Ascending aorta (tissue), 2 donors: Measurements from ENCODE around the gene ESR1. TPM values are rescaled to one million over a fixed set of nuclear protein-coding genes. Genes with fewer than 3 reads are reported as not detected.

Experiments used
- DNase-seq, 2 donors: peaks; one replicate each; pipeline ENCODE4 v3.0.0-alpha.2; 2019; ENCODE audit warnings: low spot score in 2 of 2
- H3K27ac ChIP-seq, 2 donors: fragments of 200-600 bp; sonication (generic); one replicate each; pipeline ENCODE4 v1.5.1; 2016 to 2017; ENCODE audit warnings: mild to moderate bottlenecking in 1 of 2
- H3K27me3 ChIP-seq: fragments of 200-600 bp; sonication (generic); one replicate; pipeline ENCODE4 v1.5.1; 2017
- H3K36me3 ChIP-seq, 2 donors: fragments of 200-600 bp; sonication (generic); one replicate each; pipeline ENCODE4 v1.5.1; 2016
- H3K4me1 ChIP-seq, 2 donors: fragments of 200-600 bp; sonication (generic); one replicate each; pipeline ENCODE4 v1.5.1; 2016 to 2017; ENCODE audit warnings: mild to moderate bottlenecking in 1 of 2
- H3K4me3 ChIP-seq, 2 donors: fragments of 200-600 bp; sonication (generic); one replicate each; pipeline ENCODE4 v1.5.1; 2016 to 2017; ENCODE audit warnings: mild to moderate bottlenecking in 1 of 2
- H3K9me3 ChIP-seq, 2 donors: fragments of 200-600 bp; sonication (generic); one replicate each; pipeline ENCODE4 v1.5.1; 2016
- intact Hi-C: fragments of 100-400 bp; cut with DNase I; formaldehyde crosslinking; loops from one replicate; pipeline ENCODE4 v1.15.1; 2023
- total RNA-seq: library from RNA; depleted of rRNA; stranded (reverse); fragments of >200 nt; gene quantifications from one replicate; pipeline ENCODE4 v1.1.0, GENCODE V29; 2016
- TF ChIP-seq, protein P1 (sequence below), 3 experiments: fragments of 200-600 bp in 2 of 3; fragments of 450-650 bp in 1 of 3; sonication (generic) in 2 of 3; IDR thresholded peaks; one replicate each; pipeline ENCODE4 v1.5.1; 2016 to 2019; ENCODE audit warnings: antibody characterized with exemption in 3 of 3, mild to moderate bottlenecking in 1 of 3, moderate library complexity in 1 of 3

ESR1 gene
- total RNA-seq, 1 donor from 2014 or later: 3.0 TPM

DNA sequence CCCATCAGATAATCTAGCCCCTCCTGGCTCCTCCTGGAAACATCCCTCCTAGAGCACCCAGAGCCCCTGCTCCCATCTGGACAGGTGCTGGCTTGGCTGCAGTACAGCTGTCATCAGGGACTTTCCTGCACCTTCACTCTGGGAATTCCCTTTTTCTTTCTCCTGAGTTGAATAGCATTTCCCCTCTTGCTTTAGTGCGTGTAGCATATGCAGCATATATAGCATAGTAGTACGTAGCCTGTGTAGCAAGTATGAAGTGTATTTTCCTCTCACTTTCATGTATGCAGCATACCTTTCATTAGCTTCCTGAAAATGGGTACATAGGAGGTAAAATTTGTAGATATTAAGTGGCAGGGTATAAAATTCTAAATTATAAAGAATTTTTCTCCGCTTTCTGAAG lies 352.9 kb downstream of the ESR1 start:
- Histone ChIP-seq H3K4me1 (no peaks in the 10 kb centered on the region), H3K27me3 (no peaks in the 10 kb centered on the region), H3K4me3 (no peak overlapping the region), H3K36me3 (peaks cover 42 to 43% of the 10 kb centered on the region in 2 donors), H3K27ac (no peak overlapping the region), H3K9me3 (no peaks in the 10 kb centered on the region)
- TF ChIP-seq, protein P1, sequence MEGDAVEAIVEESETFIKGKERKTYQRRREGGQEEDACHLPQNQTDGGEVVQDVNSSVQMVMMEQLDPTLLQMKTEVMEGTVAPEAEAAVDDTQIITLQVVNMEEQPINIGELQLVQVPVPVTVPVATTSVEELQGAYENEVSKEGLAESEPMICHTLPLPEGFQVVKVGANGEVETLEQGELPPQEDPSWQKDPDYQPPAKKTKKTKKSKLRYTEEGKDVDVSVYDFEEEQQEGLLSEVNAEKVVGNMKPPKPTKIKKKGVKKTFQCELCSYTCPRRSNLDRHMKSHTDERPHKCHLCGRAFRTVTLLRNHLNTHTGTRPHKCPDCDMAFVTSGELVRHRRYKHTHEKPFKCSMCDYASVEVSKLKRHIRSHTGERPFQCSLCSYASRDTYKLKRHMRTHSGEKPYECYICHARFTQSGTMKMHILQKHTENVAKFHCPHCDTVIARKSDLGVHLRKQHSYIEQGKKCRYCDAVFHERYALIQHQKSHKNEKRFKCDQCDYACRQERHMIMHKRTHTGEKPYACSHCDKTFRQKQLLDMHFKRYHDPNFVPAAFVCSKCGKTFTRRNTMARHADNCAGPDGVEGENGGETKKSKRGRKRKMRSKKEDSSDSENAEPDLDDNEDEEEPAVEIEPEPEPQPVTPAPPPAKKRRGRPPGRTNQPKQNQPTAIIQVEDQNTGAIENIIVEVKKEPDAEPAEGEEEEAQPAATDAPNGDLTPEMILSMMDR (IDR thresholded peaks at IDR 0.05): no peak
- no peak for DNase-seq
- intact Hi-C loops: no loop called here

- Histone ChIP-seq H3K27me3 (no peaks in the 10 kb centered on the region), H3K36me3 (peaks cover 31 to 36% of the 10 kb centered on the region in 2 donors), H3K27ac (no peak overlapping the region), H3K4me3 (no peak overlapping the region), H3K4me1 (no peaks in the 10 kb centered on the region), H3K9me3 (no peaks in the 10 kb centered on the region)
- TF ChIP-seq, protein P1 (IDR thresholded peaks at IDR 0.05): no peak
- DNase-seq: no peak
- intact Hi-C loops: no loop called here
Observed at GRCh38 chr6:152161501-152161900, 354.0 kb downstream of the ESR1 start.

GRCh38 chr6:152164957-152165356 lies 357.5 kb downstream of the ESR1 start:
- Histone ChIP-seq H3K4me3 (no peak overlapping the region), H3K9me3 (no peaks in the 10 kb centered on the region), H3K27ac (no peak overlapping the region), H3K27me3 (no peaks in the 10 kb centered on the region), H3K36me3 (peaks cover 24% of the 10 kb centered on the region in 2 donors), H3K4me1 (peaks cover 0 to 5% of the 10 kb centered on the region in 2 donors)
- intact Hi-C loops: no loop called here
- TF ChIP-seq, protein P1 (IDR thresholded peaks at IDR 0.05): no peak
- DNase-seq: no peak

GRCh38 chr6:152166497-152166896 lies 359.0 kb downstream of the ESR1 start:
- no peak for DNase-seq
- no peaks in the 10 kb centered on the region for H3K27me3 ChIP-seq
- peaks cover 0 to 5% of the 10 kb centered on the region in 2 donors for H3K4me1 ChIP-seq
- H3K9me3 ChIP-seq: no peaks in the 10 kb centered on the region
- TF ChIP-seq, protein P1 (IDR thresholded peaks at IDR 0.05): no peak
- H3K36me3 ChIP-seq: peaks cover 26 to 27% of the 10 kb centered on the region in 2 donors
- intact Hi-C loops: no loop called here
- no peak overlapping the region for H3K4me3 ChIP-seq
- no peak overlapping the region for H3K27ac ChIP-seq

- no peak for DNase-seq
- peaks cover 0 to 5% of the 10 kb centered on the region in 2 donors for H3K4me1 ChIP-seq
- no peaks in the 10 kb centered on the region for H3K9me3 ChIP-seq
- no peak overlapping the region for H3K4me3 ChIP-seq
- no peaks in the 10 kb centered on the region for H3K27me3 ChIP-seq
- TF ChIP-seq, protein P1 (IDR thresholded peaks at IDR 0.05): no peak
- intact Hi-C loops: no loop called here
- H3K27ac ChIP-seq: no peak overlapping the region
- peaks cover 25 to 26% of the 10 kb centered on the region in 2 donors for H3K36me3 ChIP-seq
Observed at GRCh38 chr6:152166897-152167296, 359.4 kb downstream of the ESR1 start.
